Measurements from ENCODE around the gene YPEL2. TPM values are rescaled to one million over a fixed set of nuclear protein-coding genes. Genes with fewer than 3 reads are reported as not detected.

Gene YPEL2
- polyA plus RNA-seq, 1 of the 3 experiments (the other 2 are of a cell fraction): 3.2 TPM

DNA sequence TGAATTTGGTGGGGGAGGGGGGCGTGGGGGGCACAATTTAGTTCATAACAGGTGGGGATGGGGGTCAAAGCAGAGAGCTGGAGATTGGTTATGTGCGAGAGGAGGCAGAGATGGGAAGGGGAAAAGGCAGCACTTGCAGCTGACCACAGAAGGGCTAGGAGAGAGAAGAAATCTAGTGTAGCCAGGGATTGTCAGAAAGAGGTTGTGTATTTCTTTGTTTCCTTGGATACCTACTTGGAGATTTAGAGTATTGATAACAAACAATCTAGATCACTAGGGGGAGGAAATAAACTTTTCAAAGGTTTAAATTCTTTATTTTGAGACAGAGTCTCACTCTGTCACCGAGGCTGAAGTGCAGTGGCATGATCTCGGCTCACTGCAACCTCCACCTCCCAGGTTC, 47.1 kb upstream of the YPEL2 start:
- Histone ChIP-seq H3K36me3 (replicated peaks in 1 of 2; ENCODE audit: control insufficient read depth in 1 of 2, insufficient read depth in 2 of 2, low read length in 1 of 2) (no peaks in the 10 kb centered on the region), H3K9me2 (no peaks in the 10 kb centered on the region), H3K9me3 (no peaks in the 10 kb centered on the region), H3K4me3 (ENCODE audit: low read depth in 2 of 2, low read length in 1 of 2) (no peak overlapping the region), H3K4me1 (ENCODE audit: control insufficient read depth in 1 of 2, insufficient read depth in 2 of 2, low read depth in 1 of 2, low read length in 1 of 2) (no peaks in the 10 kb centered on the region; a peak in 1 of 4 replicates), H3K9ac (no peak overlapping the region), H2AFZ (ENCODE audit: low read depth) (no peak overlapping the region), H3K27ac (ENCODE audit: low read depth in 2 of 2, low read length in 1 of 2) (no peak overlapping the region), H3K27me3 (ENCODE audit: insufficient read depth) (no peaks in the 10 kb centered on the region), H3F3A (replicated peaks; ENCODE audit: insufficient read depth) (peaks cover 8% of the 10 kb centered on the region), H3K4me2 (no peak overlapping the region), H3K79me2 (ENCODE audit: insufficient read depth) (no peaks in the 10 kb centered on the region), H4K20me1 (ENCODE audit: insufficient read depth) (no peaks in the 10 kb centered on the region)
- TF ChIP-seq SIN3A (IDR thresholded peaks at IDR 0.05; ENCODE audit: borderline replicate concordance, low read depth, low read length): no peak
- no peak for TF ChIP-seq GATA2 (CRISPR knock-in tag; IDR thresholded peaks at IDR 0.05)
- TF ChIP-seq MAX (IDR thresholded peaks at IDR 0.05; ENCODE audit: low read depth): no peak
- WGBS (ENCODE audit: low lambda C conversion rate): 77% methylated on average over 4 of the region's 4 CpGs
- DNase-seq: no peak
- ChIA-PET CTCF (no interaction called here), POLR2A (no interaction called here)

GRCh38 chr17:59287452-59287851, 44.0 kb upstream of the YPEL2 start:
- 0 out of 2 replicates have a peak overlapping the region, but pooled peaks have one; percentile 58 for H2AFZ ChIP-seq (ENCODE audit: low read depth)
- H3F3A ChIP-seq (replicated peaks; ENCODE audit: insufficient read depth): peaks cover 8% of the 10 kb centered on the region
- DNase-seq: no peak
- no peak overlapping the region for H3K27ac ChIP-seq (ENCODE audit: low read depth in 2 of 2, low read length in 1 of 2)
- H4K20me1 ChIP-seq (ENCODE audit: insufficient read depth): no peaks in the 10 kb centered on the region
- no peak overlapping the region for H3K4me3 ChIP-seq (ENCODE audit: low read depth in 2 of 2, low read length in 1 of 2)
- no peak overlapping the region for H3K9ac ChIP-seq
- ChIA-PET CTCF (no interaction called here), POLR2A (no interaction called here)
- TF ChIP-seq NRF1 (IDR thresholded peaks at IDR 0.05; ENCODE audit: low read depth, low read length) (no peak), POLR2AphosphoS5 (IDR thresholded peaks at IDR 0.05; ENCODE audit: low read depth, low read length) (no peak), TAF1 (IDR thresholded peaks at IDR 0.05; ENCODE audit: borderline replicate concordance, low read depth, low read length) (no peak), JUND (IDR thresholded peaks at IDR 0.05) (peak; percentile 49; the same call in 1 of the 2 replicates), TCF12 (IDR thresholded peaks at IDR 0.05) (0 out of 2 replicates have a peak, but pooled peaks have one; percentile 6), RAD21 (IDR thresholded peaks at IDR 0.05; ENCODE audit: low read length) (no peak), USF1 (IDR thresholded peaks at IDR 0.05; ENCODE audit: borderline replicate concordance, low read depth) (peak; percentile 49; the same call in 1 of the 2 replicates), ELF1 (IDR thresholded peaks at IDR 0.05) (no peak), SIN3A (IDR thresholded peaks at IDR 0.05; ENCODE audit: borderline replicate concordance, low read depth, low read length) (no peak), EP300 (IDR thresholded peaks at IDR 0.05; ENCODE audit: borderline replicate concordance in 1 of 2, low read depth in 1 of 2, low read length in 1 of 2) (no peak), FOSL2 (IDR thresholded peaks at IDR 0.05; ENCODE audit: borderline replicate concordance, low read depth) (peak; percentile 77)
- TF ChIP-seq, protein P1, sequence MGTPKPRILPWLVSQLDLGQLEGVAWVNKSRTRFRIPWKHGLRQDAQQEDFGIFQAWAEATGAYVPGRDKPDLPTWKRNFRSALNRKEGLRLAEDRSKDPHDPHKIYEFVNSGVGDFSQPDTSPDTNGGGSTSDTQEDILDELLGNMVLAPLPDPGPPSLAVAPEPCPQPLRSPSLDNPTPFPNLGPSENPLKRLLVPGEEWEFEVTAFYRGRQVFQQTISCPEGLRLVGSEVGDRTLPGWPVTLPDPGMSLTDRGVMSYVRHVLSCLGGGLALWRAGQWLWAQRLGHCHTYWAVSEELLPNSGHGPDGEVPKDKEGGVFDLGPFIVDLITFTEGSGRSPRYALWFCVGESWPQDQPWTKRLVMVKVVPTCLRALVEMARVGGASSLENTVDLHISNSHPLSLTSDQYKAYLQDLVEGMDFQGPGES (IDR thresholded peaks at IDR 0.05; ENCODE audit: low read depth, low read length): no peak
- TF ChIP-seq, protein P2, sequence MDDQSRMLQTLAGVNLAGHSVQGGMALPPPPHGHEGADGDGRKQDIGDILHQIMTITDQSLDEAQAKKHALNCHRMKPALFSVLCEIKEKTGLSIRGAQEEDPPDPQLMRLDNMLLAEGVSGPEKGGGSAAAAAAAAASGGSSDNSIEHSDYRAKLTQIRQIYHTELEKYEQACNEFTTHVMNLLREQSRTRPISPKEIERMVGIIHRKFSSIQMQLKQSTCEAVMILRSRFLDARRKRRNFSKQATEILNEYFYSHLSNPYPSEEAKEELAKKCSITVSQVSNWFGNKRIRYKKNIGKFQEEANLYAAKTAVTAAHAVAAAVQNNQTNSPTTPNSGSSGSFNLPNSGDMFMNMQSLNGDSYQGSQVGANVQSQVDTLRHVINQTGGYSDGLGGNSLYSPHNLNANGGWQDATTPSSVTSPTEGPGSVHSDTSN (IDR thresholded peaks at IDR 0.05): 0 out of 2 replicates have a peak, but pooled peaks have one; percentile 45
- H3K79me2 ChIP-seq (ENCODE audit: insufficient read depth): no peaks in the 10 kb centered on the region
- no peak overlapping the region for H3K4me2 ChIP-seq
- H3K4me1 ChIP-seq (ENCODE audit: control insufficient read depth in 1 of 2, insufficient read depth in 2 of 2, low read depth in 1 of 2, low read length in 1 of 2): no peaks in the 10 kb centered on the region; a peak in 1 of 4 replicates
- no peaks in the 10 kb centered on the region for H3K9me2 ChIP-seq
- H3K27me3 ChIP-seq (ENCODE audit: insufficient read depth): no peaks in the 10 kb centered on the region
- no peaks in the 10 kb centered on the region for H3K9me3 ChIP-seq
- no peaks in the 10 kb centered on the region for H3K36me3 ChIP-seq (replicated peaks in 1 of 2; ENCODE audit: control insufficient read depth in 1 of 2, insufficient read depth in 2 of 2, low read length in 1 of 2)
- whole genome bisulfite sequencing (ENCODE audit: low lambda C conversion rate): 21% methylated on average over 1 of the region's 1 CpG

Measured in SK-N-SH (cell line).